Right atrium auricular region (tissue), 2 donors: ENCODE measurements around the gene KLHL22. TPM values are rescaled to one million over a fixed set of nuclear protein-coding genes. Genes with fewer than 3 reads are reported as not detected.
A peak's percentile ranks its signal among the peaks of the same experiment; 100 is the strongest.

Experiments
- DNase-seq: peaks from one replicate; pipeline ENCODE4 v3.0.0-alpha.2; 2019; ENCODE audit warnings: low spot score
- H3K27ac ChIP-seq, 2 donors: fragments of 200-600 bp; sonication (generic); 1 replicate in 1 of 2; 2 replicates in 1 of 2; pipeline ENCODE4 v1.5.1; 2016 to 2019
- H3K27me3 ChIP-seq, 2 donors: fragments of 200-600 bp; sonication (generic); one replicate each; pipeline versions ENCODE4 v1.5.1 to v1.6.0; 2017 to 2019
- H3K36me3 ChIP-seq: fragments of 200-600 bp; sonication (generic); one replicate; pipeline ENCODE4 v1.5.1; 2016
- H3K4me1 ChIP-seq, 2 donors: fragments of 200-600 bp; sonication (generic); one replicate each; pipeline versions ENCODE4 v1.5.1 to v1.6.0; 2017 to 2019
- H3K4me3 ChIP-seq, 2 donors: fragments of 200-600 bp; sonication (generic); 1 replicate in 1 of 2; 2 replicates in 1 of 2; pipeline ENCODE4 v1.5.1; 2017 to 2019; ENCODE audit warnings: mild to moderate bottlenecking in 1 of 2, moderate library complexity in 1 of 2
- H3K9me3 ChIP-seq, 2 donors: fragments of 200-600 bp; sonication (generic); one replicate each; pipeline ENCODE4 v1.5.1; 2019
- CTCF ChIP-seq, 2 donors: fragments of 200-600 bp; sonication (generic); IDR thresholded peaks; one replicate each; pipeline ENCODE4 v1.5.1; 2019; ENCODE audit warnings: antibody characterized with exemption in 2 of 2
- total RNA-seq, 2 donors: library from RNA; depleted of rRNA; stranded (reverse); fragments of >200 nt; gene quantifications; one replicate each; pipeline ENCODE4 v1.1.0, GENCODE V29; 2016

KLHL22 gene
- total RNA-seq, 2 donors from 2014 or later = 16.0 to 21.9 TPM

GRCh38 chr22:20526305-20526627, 30.7 kb upstream of the KLHL22 start:
- no peak for TF ChIP-seq CTCF (IDR thresholded peaks at IDR 0.05)
- Histone ChIP-seq H3K9me3 (no peaks in the 10 kb centered on the region), H3K4me3 (no peak overlapping the region), H3K4me1 (peaks cover 0 to 65% of the 10 kb centered on the region in 2 donors), H3K27ac (peak overlapping the region in 1 of 2 donors; percentile 40), H3K27me3 (no peaks in the 10 kb centered on the region), H3K36me3 (peaks cover 10% of the 10 kb centered on the region)
- DNase-seq = no peak

DNA sequence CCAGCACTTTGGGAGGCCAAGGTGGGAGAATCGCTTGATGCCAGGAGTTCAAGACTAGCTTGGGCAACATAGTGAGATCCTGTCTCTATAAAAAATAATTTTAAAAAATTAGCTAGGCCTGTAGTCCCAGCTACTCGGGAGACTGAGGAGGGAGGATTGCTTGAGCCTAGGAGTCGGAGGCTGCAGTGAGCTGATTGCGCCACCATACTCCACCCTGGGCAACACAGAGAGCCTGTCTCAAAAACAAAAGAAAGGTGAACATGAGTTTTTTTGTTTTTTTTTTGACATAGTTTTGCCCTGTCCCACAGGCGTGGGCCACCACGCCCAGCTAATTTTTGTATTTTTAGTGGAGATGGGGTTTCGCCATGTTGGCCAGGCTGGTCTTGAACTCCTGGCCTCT, 29.5 kb upstream of the KLHL22 start:
- DNase-seq = no peak
- H3K4me1 ChIP-seq = peaks cover 0 to 61% of the 10 kb centered on the region in 2 donors
- H3K36me3 ChIP-seq = peaks cover 17% of the 10 kb centered on the region
- no peak for TF ChIP-seq CTCF (IDR thresholded peaks at IDR 0.05)
- peak overlapping the region; percentile 28 to 62 for H3K27ac ChIP-seq
- no peaks in the 10 kb centered on the region for H3K27me3 ChIP-seq
- no peak overlapping the region for H3K4me3 ChIP-seq
- H3K9me3 ChIP-seq = no peaks in the 10 kb centered on the region

GRCh38 chr22:20524004-20524481, 28.4 kb upstream of the KLHL22 start:
- peak overlapping the region; percentile 28 to 62 for H3K27ac ChIP-seq
- no peak overlapping the region for H3K4me3 ChIP-seq
- H3K36me3 ChIP-seq = peaks cover 19% of the 10 kb centered on the region
- peaks cover 0 to 69% of the 10 kb centered on the region in 2 donors for H3K4me1 ChIP-seq
- no peak for TF ChIP-seq CTCF (IDR thresholded peaks at IDR 0.05)
- H3K9me3 ChIP-seq = no peaks in the 10 kb centered on the region
- DNase-seq = no peak
- no peaks in the 10 kb centered on the region for H3K27me3 ChIP-seq

- Histone ChIP-seq H3K27ac (peak overlapping the region; percentile 28 to 62), H3K4me1 (peaks cover 0 to 70% of the 10 kb centered on the region in 2 donors), H3K4me3 (no peak overlapping the region), H3K27me3 (no peaks in the 10 kb centered on the region), H3K36me3 (peaks cover 19% of the 10 kb centered on the region), H3K9me3 (no peaks in the 10 kb centered on the region)
- no peak for DNase-seq
- no peak for TF ChIP-seq CTCF (IDR thresholded peaks at IDR 0.05)
Measured at GRCh38 chr22:20523086-20523983, 27.7 kb upstream of the KLHL22 start.

DNA sequence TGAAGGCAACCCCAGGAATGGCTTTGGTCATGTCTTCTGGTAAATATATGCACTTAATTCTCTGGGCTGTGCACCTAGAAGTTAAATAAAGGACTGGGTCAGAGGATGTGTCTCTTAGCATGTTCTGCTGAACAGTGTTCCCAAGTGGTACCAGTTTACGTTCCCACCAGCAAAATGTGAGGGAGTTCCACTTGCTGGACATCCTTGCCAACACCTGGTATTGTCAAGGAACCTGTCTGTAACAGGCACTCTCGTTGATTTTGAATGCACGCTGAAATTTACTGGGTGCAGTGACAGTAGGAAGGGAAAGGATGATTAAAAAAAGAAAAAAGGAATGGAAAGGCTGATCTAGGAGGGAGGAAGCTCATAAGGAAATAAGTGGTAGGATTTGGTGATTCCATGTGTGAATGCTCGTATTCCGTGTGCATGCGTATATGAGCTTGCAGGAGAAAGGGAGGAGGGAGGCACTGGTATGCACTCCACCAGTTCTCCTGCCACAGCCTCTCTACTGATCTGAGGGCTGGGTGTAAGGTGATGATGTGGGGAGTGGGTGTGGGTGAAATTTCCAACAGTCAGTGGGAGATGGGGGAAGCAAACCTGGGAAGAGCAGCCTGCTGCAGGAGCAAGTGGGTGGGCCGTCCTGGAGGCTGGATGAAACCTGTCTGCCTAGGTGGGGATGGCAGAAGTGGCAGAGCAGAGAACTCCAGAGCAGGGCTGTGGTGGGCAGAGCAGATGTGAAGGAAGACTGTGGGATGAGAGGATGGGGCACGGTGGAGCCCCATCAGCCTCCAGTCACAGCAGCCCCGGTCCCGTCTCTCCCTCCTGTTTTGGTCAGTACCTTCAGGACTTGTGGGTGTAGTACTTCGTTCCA, 26.8 kb upstream of the KLHL22 start:
- peaks cover 18% of the 10 kb centered on the region for H3K36me3 ChIP-seq
- no peaks in the 10 kb centered on the region for H3K9me3 ChIP-seq
- H3K4me1 ChIP-seq = peaks cover 0 to 73% of the 10 kb centered on the region in 2 donors
- no peak for TF ChIP-seq CTCF (IDR thresholded peaks at IDR 0.05)
- peak overlapping the region; percentile 28 to 62 for H3K27ac ChIP-seq
- H3K27me3 ChIP-seq = no peaks in the 10 kb centered on the region
- no peak for DNase-seq
- H3K4me3 ChIP-seq = no peak overlapping the region
